Effector memory CD4-positive, alpha-beta T cell (primary cell): ENCODE data around the gene FAM153A.
"Not testable (repeated sequence)": the region's sequence is repeated elsewhere in the genome, so short reads cannot be mapped to it uniquely, and the experiment has no call there.

Experiments
- DNase-seq, 3 donors: peaks; one replicate each; pipeline ENCODE4 v3.0.0-alpha.2; 2020
- H3K27ac ChIP-seq: 2 replicates; pipeline ENCODE4 v1.7.0; 2013; ENCODE audit warnings: mild to moderate bottlenecking, low read length, moderate library complexity; ENCODE audit not compliant: insufficient read depth, poor library complexity, severe bottlenecking
- H3K27me3 ChIP-seq: replicated peaks from 2 replicates; pipeline ENCODE4 v1.7.0; 2013; ENCODE audit warnings: mild to moderate bottlenecking, low read length; ENCODE audit not compliant: insufficient read depth, control insufficient read depth, poor library complexity, severe bottlenecking
- H3K36me3 ChIP-seq: 2 replicates; pipeline ENCODE4 v1.7.0; 2013; ENCODE audit warnings: mild to moderate bottlenecking, low read length, moderate library complexity; ENCODE audit not compliant: control insufficient read depth, insufficient read depth
- H3K4me1 ChIP-seq: 2 replicates; pipeline ENCODE4 v1.7.0; 2013; ENCODE audit warnings: low read length, mild to moderate bottlenecking; ENCODE audit not compliant: control insufficient read depth, insufficient read depth, poor library complexity, severe bottlenecking
- H3K4me3 ChIP-seq: 2 replicates; pipeline ENCODE4 v1.7.0; 2013; ENCODE audit warnings: low read length, low read depth, mild to moderate bottlenecking; ENCODE audit not compliant: insufficient read depth, poor library complexity, severe bottlenecking
- H3K9me3 ChIP-seq: 2 replicates; pipeline ENCODE4 v1.7.0; 2013; ENCODE audit warnings: mild to moderate bottlenecking, low read length, moderate library complexity; ENCODE audit not compliant: control insufficient read depth

Gene FAM153A

DNA sequence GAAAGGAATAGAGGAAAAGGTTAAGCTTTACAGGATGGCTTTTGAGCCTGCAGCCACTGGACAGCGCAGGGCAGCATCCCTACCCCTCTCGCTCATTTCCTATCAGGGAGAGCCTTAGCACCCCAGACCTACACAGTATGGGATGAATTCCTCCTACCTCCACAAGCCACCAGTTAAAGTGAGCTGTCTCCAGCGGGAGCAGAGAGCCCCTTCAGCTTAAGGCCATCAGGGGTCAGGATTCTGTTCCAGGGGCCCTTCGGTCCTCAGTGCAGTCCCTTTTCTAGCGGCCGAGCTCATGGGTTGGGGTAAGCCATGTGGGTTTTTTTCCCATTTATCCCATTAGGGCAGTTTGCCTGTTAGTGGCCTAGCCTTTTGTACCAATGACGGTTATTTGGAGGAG, 89.7 kb downstream of the FAM153A start:
- not testable (repeated sequence) for H3K4me1 ChIP-seq, H3K27ac ChIP-seq, H3K9me3 ChIP-seq, H3K4me3 ChIP-seq, DNase-seq, H3K27me3 ChIP-seq, H3K36me3 ChIP-seq

DNA sequence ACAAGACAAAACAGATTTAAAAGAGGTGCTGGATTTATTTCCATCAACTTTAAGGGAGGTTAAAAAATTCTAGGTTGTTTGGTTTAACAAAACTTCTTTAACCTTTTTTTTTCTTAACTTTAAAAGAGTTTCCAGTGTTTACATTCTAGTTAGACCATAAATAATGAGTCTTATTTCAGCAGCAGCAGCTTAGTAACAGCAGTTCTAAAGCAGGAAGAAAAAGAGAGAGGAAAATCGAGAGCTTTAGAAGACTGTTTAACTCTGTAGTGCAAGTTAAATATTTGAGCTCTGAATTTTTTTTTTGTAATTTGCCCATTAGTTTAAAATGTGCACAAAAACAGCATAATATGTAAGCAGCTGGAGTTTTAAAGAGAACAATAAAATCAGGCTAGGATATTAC, 90.2 kb downstream of the FAM153A start:
- not testable (repeated sequence) for DNase-seq, H3K4me3 ChIP-seq, H3K27ac ChIP-seq, H3K4me1 ChIP-seq, H3K27me3 ChIP-seq, H3K9me3 ChIP-seq, H3K36me3 ChIP-seq

DNA sequence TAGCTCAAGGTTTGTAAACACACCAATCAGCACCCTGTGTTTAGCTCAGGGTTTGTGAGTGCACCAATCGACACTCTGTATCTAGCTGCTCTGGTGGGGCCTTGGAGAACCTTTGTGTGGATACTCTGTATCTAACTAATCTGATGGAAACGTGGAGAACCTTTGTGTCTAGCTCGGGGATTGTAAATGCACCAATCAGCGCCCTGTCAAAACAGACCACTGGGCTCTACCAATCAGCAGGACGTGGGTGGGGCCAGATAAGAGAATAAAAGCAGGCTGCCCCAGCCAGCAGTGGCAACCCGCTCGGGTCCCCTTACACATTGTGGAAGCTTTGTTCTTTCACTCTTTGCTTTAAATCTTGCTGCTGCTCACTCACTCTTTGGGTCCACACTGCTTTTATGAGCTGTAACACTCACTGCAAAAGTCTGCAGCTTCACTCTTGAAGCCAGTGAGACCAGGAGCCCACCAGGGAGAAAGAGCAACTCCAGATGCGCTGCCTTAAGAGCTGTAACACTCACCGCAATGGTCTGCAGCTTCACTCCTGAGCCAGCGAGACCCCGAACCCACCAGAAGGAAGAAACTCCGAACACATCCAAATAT, 93.6 kb downstream of the FAM153A start:
- H3K9me3 ChIP-seq, H3K27me3 ChIP-seq, H3K4me3 ChIP-seq, H3K36me3 ChIP-seq, H3K4me1 ChIP-seq, DNase-seq, H3K27ac ChIP-seq: not testable (repeated sequence)

DNA sequence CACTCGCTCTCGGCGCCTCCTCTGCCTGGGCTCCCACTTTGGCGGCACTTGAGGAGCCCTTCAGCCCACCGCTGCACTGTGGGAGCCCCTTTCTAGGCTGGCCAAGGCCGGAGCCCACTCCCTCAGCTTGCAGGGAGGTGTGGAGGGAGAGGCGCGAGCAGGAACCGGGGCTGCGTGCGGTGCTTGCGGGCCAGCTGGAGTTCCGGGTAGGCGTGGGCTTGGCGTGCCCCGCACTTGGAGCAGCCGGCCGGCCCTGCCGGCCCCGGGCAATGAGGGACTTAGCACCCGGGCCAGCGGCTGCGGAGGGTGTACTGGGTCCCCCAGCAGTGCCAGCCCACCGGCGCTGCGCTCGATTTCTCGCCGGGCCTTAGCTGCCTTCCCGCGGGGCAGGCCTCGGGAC, 94.6 kb downstream of the FAM153A start:
- DNase-seq, H3K27me3 ChIP-seq, H3K27ac ChIP-seq, H3K4me3 ChIP-seq, H3K36me3 ChIP-seq, H3K4me1 ChIP-seq, H3K9me3 ChIP-seq: not testable (repeated sequence)

DNA sequence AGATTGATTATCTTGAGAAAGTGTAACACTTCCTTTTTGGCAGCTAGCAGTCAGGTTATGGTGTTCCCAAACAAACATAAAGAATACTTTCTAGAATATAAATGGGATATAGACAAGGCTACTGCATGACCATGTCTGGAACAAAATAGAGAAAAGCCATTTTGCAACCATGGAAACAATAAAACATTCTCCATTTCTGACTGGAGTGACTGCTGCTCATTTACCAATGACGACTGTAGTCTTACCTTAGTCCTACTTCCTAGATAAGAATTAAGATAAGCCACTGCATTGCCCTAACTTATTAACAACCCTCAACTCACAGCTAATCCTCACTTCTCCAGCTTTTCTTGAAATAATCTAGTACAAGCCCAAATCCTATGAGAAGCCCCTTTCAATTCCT, 100.8 kb downstream of the FAM153A start:
- not testable (repeated sequence) for DNase-seq, H3K36me3 ChIP-seq, H3K4me1 ChIP-seq, H3K4me3 ChIP-seq, H3K27ac ChIP-seq, H3K27me3 ChIP-seq, H3K9me3 ChIP-seq
